ENCODE results near the gene PPP1R15A. TPM values are rescaled to one million over a fixed set of nuclear protein-coding genes. Genes with fewer than 3 reads are reported as not detected.
A peak's percentile ranks its signal among the peaks of the same experiment; 100 is the strongest.
"Not testable (repeated sequence)": the region's sequence is repeated elsewhere in the genome, so short reads cannot be mapped to it uniquely, and the experiment has no call there.

Gene PPP1R15A
- total RNA-seq, 6 experiments from 2014 or later: 70.2 to 97.3 (median 89.6) TPM

DNA sequence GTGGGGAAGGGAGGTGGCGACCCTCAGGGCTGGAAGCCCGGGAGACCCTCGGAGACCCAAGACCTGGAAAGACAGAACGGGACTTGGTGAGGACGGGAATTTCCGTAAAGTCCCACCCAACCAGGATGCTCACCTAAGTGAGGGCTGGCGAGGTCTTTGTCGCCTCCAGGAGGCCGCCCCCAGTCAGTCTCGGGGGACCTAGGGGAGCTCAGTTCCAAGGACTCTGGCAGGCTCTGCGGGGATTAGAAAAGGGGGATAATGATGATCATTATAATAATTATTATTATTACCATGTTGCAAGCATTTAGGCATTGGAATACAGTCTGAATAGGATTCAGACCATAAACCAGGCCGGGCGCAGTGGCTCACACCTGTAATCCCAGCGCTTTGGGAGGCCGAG lies 26.8 kb upstream of the PPP1R15A start:
- H3K36me3 Mint-ChIP-seq (ENCODE audit: low read depth): peaks cover 4% of the 10 kb centered on the region; the same call in 1 of the 2 replicates
- no peak overlapping the region for H3K4me3 Mint-ChIP-seq
- no peak for DNase-seq
- H3K4me1 Mint-ChIP-seq (ENCODE audit: low read depth): no peaks in the 10 kb centered on the region
- no peaks in the 10 kb centered on the region for H3K9me3 Mint-ChIP-seq
- TF ChIP-seq CTCF (IDR thresholded peaks at IDR 0.05): no peak
- no peak overlapping the region for H3K27ac Mint-ChIP-seq
- H3K27me3 Mint-ChIP-seq (ENCODE audit: insufficient read depth): peaks cover 2% of the 10 kb centered on the region; the same call in 1 of the 2 replicates

GRCh38 chr19:48846659-48847058 lies 25.6 kb upstream of the PPP1R15A start:
- H3K36me3 Mint-ChIP-seq (ENCODE audit: low read depth); DNase-seq; H3K27ac Mint-ChIP-seq; H3K9me3 Mint-ChIP-seq; H3K27me3 Mint-ChIP-seq (ENCODE audit: insufficient read depth); H3K4me3 Mint-ChIP-seq; H3K4me1 Mint-ChIP-seq (ENCODE audit: low read depth): not testable (repeated sequence)

DNA sequence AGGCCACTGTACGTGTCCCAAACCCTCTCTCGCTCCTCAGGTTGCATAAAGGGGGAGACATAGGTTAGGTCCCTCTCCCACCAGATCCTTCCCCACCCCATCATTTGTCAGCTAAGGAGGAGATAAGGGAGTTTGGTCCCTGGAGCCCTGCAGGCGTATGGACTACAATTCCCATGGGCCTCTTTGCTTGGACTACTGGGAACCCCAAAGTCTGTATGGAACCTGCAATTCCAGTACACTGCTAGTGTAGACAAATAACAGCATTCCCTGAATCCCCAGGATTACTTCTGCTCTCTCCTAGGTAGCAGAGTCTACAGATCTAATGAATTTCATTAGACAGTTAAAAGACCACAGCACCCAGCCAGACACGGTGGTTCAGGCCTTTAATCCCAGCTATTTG lies 19.9 kb upstream of the PPP1R15A start:
- Mint-ChIP-seq H3K4me1 (ENCODE audit: low read depth) (peaks cover 6% of the 10 kb centered on the region; the same call in 1 of the 2 replicates), H3K4me3 (no peak overlapping the region), H3K9me3 (no peaks in the 10 kb centered on the region), H3K36me3 (ENCODE audit: low read depth) (no peaks in the 10 kb centered on the region), H3K27me3 (ENCODE audit: insufficient read depth) (no peaks in the 10 kb centered on the region; the same call in 1 of the 2 replicates), H3K27ac (no peak overlapping the region)
- no peak for DNase-seq
- no peak for TF ChIP-seq CTCF (IDR thresholded peaks at IDR 0.05)

DNA sequence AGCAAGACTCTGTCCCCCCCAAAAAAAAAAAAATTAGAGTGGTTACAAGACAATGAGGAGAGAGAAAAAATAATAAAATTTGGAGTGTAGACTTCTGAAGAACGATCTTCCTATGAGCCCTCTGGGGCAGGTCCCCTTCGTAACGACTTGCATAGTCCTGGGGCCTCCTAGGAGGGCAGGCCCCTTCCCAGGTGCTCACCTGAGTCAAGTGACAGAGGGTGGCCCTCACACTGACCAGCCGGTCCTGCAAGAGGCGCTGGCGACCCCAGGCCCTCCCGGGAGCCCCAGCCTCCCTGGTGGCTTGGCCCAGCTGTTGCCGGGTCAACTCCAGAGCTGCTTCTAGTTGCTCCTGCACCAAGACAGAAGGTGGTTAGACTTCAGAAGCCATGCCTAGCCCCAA lies 18.7 kb upstream of the PPP1R15A start:
- no peak for DNase-seq
- no peak for TF ChIP-seq CTCF (IDR thresholded peaks at IDR 0.05)
- no peak overlapping the region for H3K4me3 Mint-ChIP-seq
- H3K27ac Mint-ChIP-seq: no peak overlapping the region
- H3K4me1 Mint-ChIP-seq (ENCODE audit: low read depth): peaks cover 6% of the 10 kb centered on the region; the same call in 1 of the 2 replicates
- no peaks in the 10 kb centered on the region for H3K9me3 Mint-ChIP-seq
- H3K36me3 Mint-ChIP-seq (ENCODE audit: low read depth): no peaks in the 10 kb centered on the region
- no peaks in the 10 kb centered on the region; the same call in 1 of the 2 replicates for H3K27me3 Mint-ChIP-seq (ENCODE audit: insufficient read depth)

DNA sequence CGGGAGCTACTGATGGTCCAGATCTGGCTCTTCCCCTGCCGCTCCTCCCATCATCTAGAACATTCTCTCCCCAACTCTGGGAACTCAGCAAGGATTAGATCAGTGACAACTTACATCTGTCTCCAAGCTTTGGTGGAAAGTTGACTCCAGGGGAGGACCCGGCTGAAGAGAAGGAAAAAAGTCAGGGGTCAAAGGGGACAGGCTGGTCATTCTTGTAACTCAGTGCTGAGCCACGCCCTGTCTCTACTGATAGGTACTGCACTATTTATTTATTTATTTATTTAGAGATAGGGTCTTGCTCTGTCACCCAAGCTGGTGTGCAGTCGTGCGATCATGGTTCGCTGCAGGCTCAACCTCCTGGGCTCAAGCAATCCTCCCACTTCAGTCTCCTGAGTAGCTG lies 18.1 kb upstream of the PPP1R15A start:
- H3K4me3 Mint-ChIP-seq: no peak overlapping the region
- no peaks in the 10 kb centered on the region for H3K9me3 Mint-ChIP-seq
- peaks cover 6% of the 10 kb centered on the region; the same call in 1 of the 2 replicates for H3K4me1 Mint-ChIP-seq (ENCODE audit: low read depth)
- H3K27me3 Mint-ChIP-seq (ENCODE audit: insufficient read depth): no peaks in the 10 kb centered on the region; the same call in 1 of the 2 replicates
- no peaks in the 10 kb centered on the region for H3K36me3 Mint-ChIP-seq (ENCODE audit: low read depth)
- no peak for TF ChIP-seq CTCF (IDR thresholded peaks at IDR 0.05)
- no peak for DNase-seq
- H3K27ac Mint-ChIP-seq: no peak overlapping the region

GRCh38 chr19:48856921-48857320 lies 15.3 kb upstream of the PPP1R15A start:
- H3K27ac Mint-ChIP-seq: no peak overlapping the region

More at GRCh38 chr19:48856921-48857320, 15.3 kb upstream of the PPP1R15A start:
- peak; percentile 35 for DNase-seq
- Mint-ChIP-seq H3K9me3 (no peaks in the 10 kb centered on the region), H3K36me3 (ENCODE audit: low read depth) (peaks cover 5% of the 10 kb centered on the region), H3K4me3 (no peak overlapping the region), H3K4me1 (ENCODE audit: low read depth) (peaks cover 6% of the 10 kb centered on the region; the same call in 1 of the 2 replicates), H3K27me3 (ENCODE audit: insufficient read depth) (no peaks in the 10 kb centered on the region; the same call in 1 of the 2 replicates)
- TF ChIP-seq CTCF (IDR thresholded peaks at IDR 0.05): no peak

All from HFFc6 (cell line).